Measurements from ENCODE around the gene PITPNC1.
"Not testable (repeated sequence)": the region's sequence is repeated elsewhere in the genome, so short reads cannot be mapped to it uniquely, and the experiment has no call there.

The PITPNC1 gene

DNA sequence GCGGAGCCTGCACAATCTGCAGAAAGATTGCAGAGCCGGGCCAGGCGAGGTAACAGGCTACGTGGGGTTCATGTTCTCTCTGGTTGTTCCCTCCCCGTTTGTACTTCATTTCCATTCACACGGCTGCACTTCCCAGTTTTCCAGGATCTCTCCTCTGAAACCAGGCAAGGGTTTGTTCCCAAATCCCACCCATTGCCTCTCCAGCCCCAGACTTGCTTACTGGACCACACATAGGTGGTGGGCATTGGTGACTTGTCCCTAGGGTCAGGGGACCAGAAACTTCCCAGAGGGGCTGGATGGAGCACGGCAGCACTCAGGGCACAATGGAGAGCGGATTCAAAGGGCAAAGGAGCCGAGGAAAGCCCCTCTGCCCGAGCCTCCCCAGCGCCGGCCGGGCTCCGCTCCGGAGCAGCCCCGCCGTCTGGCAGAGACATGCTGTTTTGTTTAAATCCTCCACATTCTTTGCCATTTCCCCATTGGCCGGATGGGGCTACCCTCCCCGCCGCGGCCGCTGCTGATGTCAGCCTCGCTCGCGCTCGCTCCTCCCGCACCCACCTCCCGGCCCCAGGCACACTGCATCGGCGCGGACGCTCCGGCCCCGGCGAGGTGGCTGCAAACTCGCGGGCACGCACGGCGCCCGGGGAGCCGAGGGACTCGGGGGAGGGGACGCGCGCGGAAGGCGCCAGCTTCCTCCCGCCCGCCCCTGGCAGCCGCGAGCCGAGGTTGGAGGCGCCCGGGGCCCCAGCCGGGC is at the start of gene PITPNC1:
Gene PITPNC1, plus strand, starts transcription at position 545 of the 751 bp plus-strand sequence.
- peak; percentile 88 to 90 for DNase-seq

DNA sequence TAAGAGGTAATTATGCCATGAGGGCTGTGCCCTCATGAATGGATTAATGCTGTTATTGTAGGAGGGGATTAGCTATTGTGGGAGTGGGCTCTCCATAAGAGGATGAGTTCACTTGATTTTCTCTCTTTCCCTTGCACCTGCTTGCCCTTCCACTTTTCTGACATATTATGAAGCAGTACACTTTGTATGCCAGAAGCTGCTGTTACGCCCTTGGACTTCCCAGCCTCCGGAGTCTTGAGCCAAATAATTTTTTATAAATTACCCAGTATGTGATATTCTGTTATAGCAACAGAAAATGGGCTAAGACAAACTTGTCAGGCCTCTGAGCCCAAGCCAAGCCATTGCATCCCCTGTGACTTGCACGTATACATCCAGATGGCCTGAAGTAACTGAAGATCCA is 49.1 kb upstream of the PITPNC1 start:
- DNase-seq, result no peak

DNA sequence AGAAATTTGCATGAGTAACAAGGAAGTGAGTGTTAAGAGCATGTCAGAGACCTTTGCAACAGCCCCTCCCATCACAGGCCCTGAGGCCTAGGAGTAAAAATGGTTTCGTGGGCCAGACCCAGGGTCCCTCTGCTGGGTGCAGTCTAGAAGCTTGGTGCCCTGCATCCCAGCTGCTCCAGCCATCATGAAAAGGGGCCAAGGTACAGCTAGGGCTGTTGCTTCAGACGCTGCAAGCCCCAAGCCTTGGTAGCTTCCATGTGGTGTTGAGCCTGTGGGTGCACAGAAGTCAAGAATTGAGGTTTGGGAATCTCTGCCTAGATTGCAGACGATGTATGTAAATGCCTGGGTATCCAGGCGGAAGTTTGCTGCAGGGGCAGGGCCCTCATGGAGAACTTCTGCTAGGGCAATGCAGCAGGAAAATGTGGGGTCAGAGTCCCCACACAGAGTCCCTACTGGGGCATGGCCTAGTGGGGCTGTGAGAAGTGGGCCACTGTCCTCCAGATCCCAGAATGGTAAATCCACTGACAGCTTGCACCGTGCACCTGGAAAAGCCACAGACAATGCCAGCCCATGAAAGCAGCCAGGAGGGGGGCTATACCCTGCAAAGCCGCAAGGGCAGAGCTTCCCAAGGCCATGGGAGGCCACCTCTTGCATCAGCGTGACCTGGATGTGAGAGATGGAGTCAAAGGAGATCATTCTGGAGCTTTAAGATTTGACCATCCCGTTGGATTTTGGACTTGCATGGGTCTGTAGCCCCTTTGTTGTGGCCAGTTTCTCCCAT is 45.5 kb upstream of the PITPNC1 start:
- DNase-seq, result not testable (repeated sequence)

DNA sequence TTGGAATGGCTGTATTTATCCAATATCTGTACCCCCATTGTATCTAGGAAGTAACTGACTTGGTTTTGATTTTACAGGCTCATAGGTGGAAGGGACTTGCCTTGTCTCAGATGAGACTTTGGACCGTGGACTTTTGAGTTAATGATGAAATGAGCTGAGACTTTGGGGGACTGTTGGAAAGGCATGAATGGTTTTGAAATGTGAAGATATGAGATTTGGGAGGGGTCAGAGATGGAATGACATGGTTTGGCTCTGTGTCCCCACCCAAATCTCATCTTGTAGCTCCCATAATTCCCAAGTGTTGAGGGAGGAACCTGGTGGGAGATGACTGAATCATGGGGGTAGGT is 44.9 kb upstream of the PITPNC1 start:
- DNase-seq, result not testable (repeated sequence)

DNA sequence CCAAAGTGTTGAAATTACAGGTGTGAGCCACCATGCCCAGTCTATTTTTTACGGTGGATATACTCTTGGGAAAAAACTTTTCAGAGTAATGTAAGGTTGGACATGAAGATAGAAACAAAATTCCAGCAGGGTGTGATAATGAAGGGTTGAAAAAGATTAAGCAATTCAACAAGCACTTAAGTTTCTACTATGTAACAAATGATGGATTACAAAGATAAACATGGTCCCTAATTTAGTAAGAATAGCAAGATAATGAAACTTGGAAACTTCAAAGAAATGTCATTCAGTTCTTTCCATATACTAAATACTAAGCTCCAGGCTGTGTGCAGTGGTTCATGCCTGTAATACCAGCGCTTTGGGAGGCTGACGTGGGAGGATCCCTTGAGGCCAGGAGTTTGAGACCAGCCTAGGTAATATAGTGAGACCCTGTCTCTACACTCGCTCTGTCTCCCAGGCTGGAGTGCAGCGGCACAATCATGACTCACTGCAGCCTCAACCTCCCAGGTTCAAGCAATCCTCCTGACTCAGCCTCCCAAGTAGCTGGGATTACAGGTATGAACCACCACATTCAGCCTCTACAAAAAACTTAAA is 41.7 kb upstream of the PITPNC1 start:
- DNase-seq, result no peak

DNA sequence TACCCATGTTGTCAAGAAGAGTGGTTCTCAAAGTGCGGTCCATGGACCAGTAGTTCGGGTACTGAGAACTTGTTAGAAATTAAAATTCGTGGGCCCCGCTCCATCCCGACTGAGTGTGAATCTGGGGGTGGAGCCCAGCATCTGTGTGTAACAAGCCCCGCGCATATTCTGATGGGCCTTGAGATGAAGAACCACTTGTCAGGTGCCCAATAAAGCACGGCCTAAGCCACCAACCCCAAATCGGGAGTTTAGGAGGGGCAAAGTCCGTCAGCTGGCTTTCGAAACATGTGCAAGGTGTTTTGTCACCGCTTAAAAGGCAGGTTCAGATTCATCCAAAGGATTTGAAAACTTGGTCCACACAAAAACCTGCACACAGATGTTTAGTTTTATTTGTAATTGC is 40.2 kb upstream of the PITPNC1 start:
- no peak for DNase-seq

DNA sequence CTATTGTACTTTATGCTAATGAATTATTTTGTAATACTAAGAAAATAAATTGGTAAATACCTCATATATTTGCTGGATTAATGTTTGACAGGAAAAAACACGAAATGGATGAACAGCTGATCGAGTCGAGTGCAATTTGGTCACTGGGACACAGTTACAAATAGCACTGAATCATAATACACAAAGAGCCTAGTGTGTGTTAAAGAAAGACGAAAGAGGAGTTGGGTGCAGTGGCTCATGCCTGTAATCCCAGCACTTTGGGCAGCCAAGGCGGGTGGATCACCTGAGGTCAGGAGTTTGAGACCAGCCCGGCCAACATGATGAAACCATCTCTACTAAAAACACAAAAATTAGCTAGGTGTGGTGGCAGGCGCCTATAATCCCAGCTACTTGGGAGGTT is 38.7 kb upstream of the PITPNC1 start:
- not testable (repeated sequence) for DNase-seq

DNA sequence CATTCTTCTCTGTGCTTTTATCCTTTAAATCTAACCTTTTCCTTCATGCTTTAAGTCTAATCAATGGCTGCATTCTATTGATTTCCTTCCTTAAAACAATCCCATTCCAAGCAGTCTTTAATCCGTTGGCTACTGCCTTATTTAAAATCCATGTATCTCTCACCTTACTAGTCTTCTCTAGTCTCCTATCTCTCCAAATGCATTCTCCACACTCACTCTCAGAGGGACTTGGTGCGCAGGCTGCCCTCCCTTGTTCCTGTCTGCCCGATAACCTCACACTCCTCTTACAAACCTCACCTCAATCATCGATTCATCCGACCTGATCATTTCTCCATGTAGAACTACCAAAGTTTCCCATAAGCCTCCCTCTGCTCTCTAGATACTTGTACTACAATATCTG is 33.8 kb upstream of the PITPNC1 start:
- DNase-seq, result no peak

DNA sequence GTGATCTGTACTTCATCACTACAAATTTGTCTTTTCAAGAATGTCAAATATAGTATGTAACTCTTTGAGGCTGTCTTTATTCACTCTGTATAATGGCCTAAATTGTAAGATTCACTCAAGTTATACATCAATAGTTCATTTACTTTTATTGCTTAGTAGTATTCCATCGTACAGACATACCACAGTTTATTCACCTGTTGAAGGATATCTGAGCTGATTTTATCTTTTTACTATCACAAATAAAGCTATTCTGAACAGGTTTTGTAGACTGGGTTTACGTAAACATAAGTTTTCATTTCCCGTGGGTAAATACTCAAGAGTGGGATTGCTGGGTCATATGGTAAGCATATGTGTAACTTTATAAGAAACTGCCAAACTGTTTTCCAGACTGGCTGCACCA is 29.3 kb upstream of the PITPNC1 start:
- no peak for DNase-seq

DNA sequence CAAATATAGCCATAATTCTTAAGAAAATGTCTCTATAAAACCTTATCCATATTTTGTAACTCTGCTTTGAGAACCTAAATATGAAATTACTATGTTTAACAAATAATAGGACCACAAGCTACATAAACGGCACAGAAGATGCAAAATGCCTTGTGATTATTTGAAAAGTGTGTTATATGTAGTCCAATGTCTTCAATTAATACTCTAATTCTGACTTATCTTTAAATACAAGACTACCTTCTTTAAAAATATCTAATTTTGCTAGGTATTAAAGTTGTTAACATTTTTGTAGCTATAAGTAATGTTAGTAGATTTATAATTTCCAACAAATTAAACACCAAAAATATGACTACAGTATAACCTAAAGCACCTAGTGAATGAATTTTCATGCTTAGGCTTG is 27.7 kb upstream of the PITPNC1 start:
- no peak for DNase-seq

DNA sequence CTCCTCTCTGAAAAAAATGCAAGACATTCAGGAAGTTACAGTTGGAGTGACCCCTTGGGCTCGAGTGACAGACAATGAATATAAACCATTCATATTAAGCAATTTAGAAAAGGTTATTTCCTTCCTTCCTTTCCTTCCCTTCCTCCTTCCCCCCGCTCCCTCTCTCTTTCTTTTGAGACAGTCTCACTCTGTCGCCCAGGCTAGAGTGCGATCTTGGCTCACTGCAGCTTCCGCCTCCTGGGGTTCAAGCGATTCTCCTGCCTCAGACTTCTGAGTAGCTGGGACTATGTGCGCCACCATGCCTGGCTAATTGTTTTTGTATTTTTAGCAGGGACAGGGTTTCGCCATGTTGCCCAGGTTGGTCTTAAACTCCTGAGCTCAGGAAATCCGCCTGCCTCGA is 23.9 kb upstream of the PITPNC1 start:
- DNase-seq, result no peak

DNA sequence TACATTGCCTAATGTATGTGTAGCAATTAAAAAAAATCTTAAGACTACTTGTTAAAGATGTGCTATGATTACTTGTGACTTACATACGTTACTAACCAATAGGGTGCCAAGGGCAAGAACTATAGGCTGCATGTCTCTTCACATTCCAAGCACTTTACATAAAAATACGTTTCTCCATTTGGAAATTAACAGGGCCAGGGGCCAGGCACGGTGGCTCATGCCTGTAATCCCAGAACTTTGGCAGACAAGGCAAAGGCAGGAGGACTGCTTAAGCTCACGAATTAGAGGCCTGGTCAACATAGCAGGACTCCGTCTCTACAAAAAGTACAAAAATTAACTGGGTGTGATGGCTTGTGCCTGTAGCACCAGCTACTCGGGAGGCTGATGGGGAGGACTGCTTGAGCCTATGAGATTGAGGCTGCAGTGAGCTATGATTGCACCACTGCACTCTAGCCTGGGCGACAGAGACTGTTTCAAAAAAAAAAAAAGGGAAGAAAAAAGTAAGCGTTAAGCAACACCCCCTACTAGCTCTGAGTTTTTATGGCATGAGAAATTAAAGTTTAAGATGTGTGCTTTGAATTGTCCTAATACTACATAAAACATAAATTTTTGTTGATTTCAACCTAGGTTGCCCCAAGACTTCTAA is 23.0 kb upstream of the PITPNC1 start:
- no peak for DNase-seq

DNA sequence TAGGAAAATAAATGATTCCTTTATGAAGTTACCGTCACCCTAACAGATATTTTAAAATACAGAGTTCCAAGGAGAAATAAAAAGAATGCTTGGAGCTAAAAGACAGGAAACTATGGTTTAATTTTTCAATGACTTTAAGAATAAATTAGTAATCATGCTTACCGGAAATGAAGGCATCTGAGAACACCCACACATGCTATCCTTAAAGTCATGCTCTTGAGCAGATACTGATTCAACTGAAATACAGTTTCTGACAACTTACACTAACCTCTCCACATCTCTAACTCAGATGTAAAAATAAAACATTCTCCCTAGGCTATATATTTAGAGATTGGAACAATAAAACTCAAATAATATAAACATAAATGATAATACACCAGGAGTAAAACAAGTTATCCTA is 18.5 kb upstream of the PITPNC1 start:
- peak in 1 of 2 donors; percentile 23 for DNase-seq

DNA sequence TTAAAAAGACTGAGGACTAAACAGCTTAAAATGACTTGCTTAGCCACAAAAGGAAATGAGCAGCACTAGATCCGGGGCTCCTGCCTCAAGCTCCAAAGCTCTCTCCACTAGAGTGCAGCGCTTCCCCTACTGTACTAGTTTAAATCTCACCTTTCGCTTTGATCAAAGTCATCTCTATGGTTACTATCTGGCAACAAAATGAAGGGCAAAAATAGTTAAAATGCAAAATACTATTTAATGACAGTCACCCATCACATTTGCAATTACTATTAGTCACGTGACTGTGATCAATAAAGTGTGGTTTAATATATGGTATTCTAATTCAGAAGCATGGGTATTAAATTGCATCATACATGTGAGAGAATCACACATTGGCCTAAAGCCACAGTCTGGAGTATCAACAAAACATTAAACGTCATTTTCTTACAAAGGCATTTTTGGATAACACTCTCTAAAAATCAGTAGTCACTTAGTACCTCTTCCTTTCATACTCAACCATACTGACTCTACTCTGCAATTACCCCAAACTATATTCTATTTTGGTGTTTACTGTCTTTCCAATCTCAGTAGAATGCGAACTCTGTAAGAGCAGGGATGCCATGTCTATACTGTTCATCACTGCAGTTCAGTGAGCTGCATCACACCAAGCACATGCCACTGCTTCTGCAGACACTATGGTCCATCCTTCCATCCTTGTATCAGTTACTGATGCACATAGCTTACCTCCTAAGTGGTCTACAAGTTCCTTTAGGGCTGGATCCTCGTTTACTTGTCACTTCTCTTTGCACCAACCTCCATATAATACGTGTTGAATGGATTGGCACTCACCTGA is 16.9 kb upstream of the PITPNC1 start:
- DNase-seq, result peak; percentile 59 to 78

DNA sequence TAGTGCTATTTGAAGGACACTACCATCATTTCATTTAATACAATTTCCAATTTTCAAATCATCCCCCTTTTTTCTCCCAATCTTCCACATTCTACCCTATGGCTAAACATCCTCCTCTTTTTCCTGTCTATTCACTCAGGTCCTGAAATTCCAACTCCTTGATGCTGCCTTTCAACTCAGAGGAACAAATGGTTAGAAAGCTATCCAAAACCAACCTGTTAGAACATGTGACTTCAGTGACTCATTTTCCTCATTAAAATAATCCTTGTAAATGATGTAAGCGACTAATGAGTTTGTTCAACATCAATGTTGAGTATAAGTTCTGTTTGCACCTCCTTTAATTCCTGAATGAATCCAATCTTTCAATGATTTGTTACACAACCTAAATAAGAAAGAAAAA is 16.2 kb upstream of the PITPNC1 start:
- no peak for DNase-seq

DNA sequence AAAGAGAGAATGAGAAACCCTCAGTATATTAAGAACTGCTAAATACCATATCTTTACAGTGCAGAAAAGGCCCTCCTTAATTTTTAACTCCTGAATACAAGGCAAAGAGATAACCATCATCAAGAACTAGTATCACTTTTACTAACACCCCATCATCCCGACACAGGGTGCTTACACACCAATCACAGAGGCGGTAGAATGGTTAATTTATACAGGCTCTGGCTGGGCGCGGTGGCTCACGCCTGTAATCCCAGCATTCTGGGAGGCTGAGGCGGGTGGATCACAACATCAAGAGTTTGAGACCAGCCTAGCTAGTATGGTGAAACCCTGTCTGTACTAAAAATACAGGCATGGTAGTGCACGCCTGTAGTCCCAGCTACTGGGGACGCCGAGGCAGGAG is 14.9 kb upstream of the PITPNC1 start:
- DNase-seq, result no peak

DNA sequence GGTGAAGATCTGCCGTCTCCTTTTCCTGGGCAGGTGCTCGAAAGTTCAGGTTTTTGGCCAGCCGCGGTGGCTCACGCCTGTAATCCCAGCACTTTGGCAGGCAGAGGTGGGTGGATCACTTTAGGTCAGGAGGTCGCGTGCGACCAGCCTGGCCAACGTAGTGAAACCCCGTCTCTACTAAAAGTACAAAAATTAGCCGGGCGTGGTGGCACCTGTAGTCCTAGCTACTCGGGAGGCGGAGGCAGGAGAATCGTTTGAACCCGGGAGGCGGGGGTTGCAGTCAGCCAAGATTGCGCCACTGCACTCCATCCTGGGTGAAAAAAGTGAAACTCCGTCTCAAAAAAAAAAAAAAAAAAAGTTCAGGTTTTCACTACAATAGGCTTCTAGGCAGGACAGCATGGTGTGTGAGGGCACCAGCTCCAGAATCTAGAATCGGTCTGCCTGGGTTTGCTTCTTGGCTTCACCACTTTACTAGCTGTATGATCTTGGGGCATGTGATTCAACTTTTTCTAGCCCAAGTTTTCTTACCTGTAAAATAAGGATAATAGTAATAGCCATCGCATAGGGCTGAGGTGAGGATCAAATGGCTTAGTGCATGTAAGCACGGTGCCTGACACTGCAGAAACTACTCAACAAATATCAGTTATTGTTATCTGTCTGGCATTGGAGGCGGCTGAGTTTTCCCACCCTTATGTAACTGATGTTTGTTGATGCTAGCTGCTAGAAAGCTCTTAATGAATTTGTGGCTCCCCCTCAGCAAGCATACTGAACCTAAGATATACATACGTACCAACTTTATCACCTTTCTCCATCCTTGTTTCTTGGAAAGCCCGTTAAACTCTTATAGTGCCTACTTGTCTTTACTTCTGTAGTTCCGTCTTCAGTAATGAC is 12.0 kb upstream of the PITPNC1 start:
- DNase-seq, result peak in 1 of 2 donors; percentile 21

DNA sequence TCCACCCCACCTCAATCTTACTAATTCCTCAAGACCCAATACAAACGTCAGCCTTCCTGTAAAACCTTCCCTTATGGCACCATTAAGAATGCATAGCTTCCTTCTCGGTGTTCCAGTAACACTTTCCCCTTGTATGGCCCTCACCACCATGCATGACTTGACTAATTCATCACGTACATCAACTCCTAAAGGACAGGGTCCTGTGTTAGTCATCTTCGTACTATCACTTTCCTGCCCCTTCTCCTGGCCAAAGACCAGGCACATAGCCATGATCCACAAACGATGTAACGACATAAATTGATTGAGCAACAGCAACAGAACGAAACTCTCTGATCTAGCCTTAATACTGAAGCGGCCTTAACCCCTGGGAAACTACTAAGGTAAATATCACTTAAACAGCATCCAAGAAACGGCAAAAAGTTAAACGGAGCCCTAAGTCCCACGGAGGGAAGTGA is 11.3 kb upstream of the PITPNC1 start:
- DNase-seq, result peak in 1 of 2 donors; percentile 55

DNA sequence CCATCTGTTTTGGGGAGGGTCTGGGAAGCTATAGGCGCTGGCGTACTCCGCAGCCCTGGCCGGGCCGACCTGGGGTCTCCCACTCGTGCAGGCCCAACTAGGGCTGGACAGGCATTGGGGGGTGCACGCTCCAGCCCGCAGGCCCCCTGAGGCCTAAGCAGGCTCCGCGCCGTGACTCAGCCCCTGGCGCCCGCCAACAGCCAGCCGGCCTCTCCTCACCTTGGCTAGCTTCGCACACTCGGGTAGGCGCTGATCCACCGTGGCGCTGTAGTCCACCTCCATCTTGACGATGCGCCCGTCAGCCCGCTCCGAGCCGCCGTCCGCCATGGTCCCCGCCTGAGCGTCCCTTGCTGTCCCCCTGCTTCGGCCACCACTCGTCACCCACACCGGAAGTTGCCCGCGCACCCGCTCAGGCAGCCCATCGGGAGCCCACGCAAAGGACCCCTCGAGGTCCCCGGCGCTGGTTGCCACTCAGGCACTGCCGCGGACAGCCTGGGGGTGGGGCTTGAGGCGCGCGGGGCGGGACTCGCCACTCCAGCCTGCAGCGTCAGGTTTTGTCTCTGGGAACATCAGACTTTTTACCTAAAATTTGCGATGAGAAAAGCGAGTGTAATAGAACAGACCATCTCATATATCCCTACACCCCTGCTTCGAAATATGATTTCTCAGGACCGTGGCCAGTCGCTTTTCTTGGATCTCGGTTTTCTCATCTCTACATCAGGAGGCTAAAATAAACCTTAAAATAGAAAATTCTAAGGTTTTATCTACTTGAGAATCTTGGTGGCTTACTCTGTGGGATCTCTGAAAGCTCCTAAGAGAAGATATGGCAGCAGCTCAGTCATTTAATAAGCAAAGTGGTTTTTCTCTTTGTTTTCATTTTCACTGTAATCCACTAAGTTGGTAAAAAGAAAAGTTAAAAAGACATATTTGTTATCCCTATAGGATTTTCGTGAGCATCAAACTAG is 10.6 kb upstream of the PITPNC1 start, which contains the start of gene PSMD12:
Gene PSMD12, minus strand, starts transcription at position 385 of the 965 bp plus-strand sequence. Its CDS starts 58 bp downstream, at position 327.
- peak; percentile 91 to 95 for DNase-seq

DNA sequence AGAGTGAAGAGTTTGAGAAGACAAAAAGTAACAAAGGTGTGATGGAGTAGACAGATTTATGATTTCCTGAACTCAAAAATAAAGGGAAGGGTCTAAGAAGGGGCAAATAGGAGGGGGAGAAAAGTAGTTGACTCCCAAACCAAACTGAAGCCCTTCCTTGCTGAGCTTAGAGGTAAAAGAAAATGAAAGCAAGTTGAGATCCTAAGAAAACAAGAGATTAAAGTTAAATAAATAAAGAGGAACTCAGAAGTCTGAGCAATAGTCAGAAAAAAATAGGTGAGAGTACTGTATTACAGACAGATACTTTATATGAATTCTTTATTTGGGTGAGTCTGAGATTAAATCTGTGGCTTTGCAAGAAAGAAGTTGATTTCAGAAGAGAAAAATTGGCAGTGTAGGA is 7.4 kb upstream of the PITPNC1 start:
- no peak for DNase-seq

Data from CD4-positive, alpha-beta T cell treated with Interleukin-4 for 1 hour (primary cell).